Adipose tissue (tissue), 3 donors: ENCODE measurements around the gene LIPT1. TPM values are rescaled to one million over a fixed set of nuclear protein-coding genes. Genes with fewer than 3 reads are reported as not detected.
"Not testable (repeated sequence)": the region's sequence is repeated elsewhere in the genome, so short reads cannot be mapped to it uniquely, and the experiment has no call there.

Experiments
- H3K27ac ChIP-seq: one replicate; pipeline ENCODE4 v1.5.1; 2013; ENCODE audit warnings: low read depth, low read length
- WGBS, 3 donors: extraction: QIAGEN DNeasy Blood & Tissue Kit; methylation state at CpG; one replicate each; pipeline ENCODE4 v1.1.7; 2013; 5-methylcytosine and 5-hydroxymethylcytosine counted together
- polyA plus RNA-seq, 3 donors: library from polyadenylated mRNA; stranded (reverse); fragments of 200-250 nt; gene quantifications; one replicate each; pipeline ENCODE4 v1.2.3, GENCODE V29; 2013
- donor health status: healthy with polysubstance abuse.
- donor health status: Bipolar disorder and iron deficiency.
- donor health status: healthy.

The LIPT1 gene
- polyA plus RNA-seq, 3 donors = 4.3 to 10.9 (median 8.1) TPM

DNA sequence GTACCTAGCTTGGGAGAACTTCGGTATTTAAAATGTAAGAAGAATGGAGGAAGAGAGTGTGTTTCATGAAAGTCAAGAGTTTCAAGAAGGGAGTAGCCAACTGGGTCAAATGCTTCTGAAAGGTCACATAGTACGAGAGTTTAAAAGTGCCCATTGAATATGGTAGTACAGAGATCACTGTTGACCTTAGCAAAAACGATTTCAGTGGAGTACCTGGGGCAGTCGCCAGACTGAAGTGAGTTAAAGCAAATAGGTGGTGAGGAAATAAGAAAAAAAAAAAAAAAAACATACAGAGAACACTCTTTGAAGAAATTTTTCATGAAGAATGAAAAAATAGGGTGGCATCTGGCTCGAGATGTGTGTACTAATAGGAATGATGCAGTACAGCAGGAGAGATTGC, 11.5 kb downstream of the LIPT1 start:
- 85 to 88% (median 87%) methylated on average over 5 of the region's 5 CpGs for WGBS, 3 donors
- no peak overlapping the region for H3K27ac ChIP-seq

DNA sequence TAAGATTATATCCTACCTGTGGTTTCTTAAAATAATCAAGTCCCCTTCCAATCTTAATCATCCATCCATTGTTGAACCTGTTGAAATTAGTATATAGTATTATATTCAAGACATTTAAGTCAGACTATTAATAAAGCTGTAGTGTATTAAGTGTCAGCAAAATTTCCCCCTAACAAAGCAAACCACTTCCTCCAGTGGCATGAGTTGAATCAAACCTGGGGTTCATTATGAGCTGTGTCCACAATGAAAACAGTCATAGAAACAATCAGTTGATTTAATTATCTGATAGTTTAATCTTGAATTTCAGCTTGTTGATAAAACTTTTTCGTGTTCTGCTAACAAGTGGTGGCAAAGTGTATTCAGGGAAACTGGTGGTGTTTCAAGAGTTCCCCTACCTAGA, 14.8 kb downstream of the LIPT1 start:
- 51 to 63% (median 59%) methylated on average over 1 of the region's 1 CpG for WGBS, 3 donors
- no peak overlapping the region for H3K27ac ChIP-seq

DNA sequence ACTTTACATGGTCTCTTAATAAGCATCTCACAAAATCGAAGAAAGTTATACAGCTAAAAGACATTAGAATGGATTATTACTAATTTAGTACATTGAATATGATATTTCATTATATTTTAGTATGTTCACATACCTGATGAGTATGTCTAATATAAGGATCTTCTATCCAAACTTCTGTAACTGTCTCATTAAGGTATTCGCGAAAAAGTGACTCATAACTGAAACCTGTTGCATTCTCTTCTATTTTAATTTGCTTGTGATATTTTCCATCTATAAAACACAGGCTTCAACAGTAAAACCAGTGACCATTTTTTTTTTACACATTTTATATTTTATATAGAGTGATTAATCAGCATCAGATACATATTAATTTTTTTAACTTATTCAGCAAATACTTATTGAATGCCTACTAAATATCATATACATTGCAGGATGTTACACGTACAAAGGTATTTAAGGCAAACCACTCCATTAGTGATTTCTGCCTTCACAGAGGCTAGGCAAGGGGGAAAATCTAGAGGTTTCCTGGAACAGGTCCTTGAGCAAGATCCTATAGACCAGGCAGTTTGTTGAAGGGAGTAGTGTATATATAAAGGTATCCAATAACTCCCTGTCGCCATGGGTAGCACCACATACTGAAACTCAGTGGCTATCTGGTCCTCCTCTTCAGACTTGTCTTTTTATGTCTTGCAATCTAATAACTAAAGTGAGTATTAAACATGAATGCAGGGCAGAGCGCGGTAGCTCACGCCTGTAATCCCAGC, 16.8 kb downstream of the LIPT1 start:
- 97 to 98% (median 97%) methylated on average over 8 of the region's 8 CpGs for WGBS, 3 donors
- no peak overlapping the region for H3K27ac ChIP-seq

DNA sequence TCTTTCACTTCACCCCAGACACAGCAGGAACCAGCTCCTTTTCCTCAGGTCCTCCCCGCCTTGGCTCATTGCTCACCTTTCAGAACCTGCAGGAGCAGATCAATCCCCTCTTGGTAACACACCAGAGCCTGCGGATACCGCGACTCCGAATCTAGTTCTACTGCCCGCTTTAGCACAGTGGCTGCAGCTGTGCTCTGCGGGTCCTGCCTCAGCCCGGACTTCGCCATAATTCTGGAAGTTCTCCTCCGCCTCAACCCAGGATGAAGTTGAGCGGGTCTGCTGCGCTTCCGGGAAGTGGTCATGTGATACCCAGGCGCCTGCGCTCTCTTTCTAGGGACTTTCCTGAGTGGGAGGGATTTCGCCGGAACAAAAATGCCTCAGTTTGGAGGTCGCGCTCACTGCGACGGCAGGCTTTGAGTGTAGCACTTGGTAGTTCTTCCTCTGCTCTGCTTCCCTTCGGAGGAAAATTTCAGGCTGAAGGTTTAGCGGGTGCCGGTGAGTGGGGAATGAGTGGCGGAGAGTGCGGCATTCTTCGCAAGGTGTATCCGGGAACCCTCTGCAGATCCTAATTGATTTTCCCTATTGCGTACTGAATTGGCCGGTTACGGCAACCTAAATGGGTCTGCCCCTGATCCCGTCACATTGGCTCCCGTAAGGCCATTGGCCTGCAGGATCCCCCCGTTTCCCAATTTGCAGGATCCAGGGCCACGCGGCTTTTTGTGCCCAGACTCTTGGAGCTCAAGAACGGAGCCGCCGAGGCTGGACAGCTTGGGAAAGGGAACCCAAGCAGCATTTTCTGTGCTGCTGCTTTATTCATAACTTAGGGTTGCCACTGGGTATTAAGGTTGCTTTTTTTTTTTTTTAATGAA, 26.2 kb downstream of the LIPT1 start, which contains the start of the genes MITD1 and MRPL30:
Gene MITD1, minus strand, starts transcription at position 304 of the 869 bp plus-strand sequence. Its CDS starts 77 bp downstream, at position 227.
Gene MRPL30, plus strand, starts transcription at position 430 of the 869 bp plus-strand sequence. CDS start 5,020 bp downstream, outside the sequence.
- WGBS, 3 donors = 0% methylated on average over 39 of the region's 39 CpGs
- no peak within 1 kb of the TSS for H3K27ac ChIP-seq

DNA sequence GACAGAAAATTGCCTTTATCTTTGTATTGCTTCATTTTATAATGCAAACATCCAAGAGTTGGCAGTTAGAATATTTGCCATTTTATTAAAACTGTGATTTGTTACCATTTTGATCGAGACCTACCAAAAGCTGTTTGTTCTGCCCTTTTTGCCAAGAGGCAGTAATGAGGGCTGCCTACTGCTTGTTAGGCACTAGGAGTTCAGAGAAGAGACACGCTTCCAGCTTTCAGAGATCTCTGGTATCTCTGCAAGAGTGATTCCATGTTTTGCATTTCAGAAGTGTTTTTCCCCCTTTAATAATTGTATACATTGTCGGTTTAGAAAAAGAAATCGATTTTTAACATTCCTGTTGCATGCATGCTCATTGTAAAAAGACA, 26.8 kb downstream of the LIPT1 start:
- 1 to 7% (median 5%) methylated on average over 4 of the region's 4 CpGs for WGBS, 3 donors
- no peak overlapping the region for H3K27ac ChIP-seq

DNA sequence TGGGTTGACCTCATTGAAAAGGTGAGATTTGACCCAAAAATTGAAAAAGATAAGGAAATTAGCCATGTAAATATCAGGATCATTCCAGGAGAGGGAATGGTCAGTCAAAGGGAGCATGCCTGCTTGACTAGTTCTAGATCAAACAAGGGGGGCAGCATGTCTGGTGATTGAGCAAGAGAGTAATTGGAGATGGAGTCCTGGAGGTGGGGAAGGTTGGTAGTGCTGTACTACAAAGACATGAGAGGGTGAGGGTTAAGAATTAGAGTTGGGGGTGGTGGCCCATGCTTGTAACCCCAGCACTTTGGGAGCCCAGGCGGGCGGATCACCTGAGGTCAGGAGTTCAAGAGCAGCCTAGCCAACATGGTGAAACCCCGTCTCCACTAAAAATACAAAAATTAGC, 28.3 kb downstream of the LIPT1 start:
- WGBS, 3 donors = 90 to 95% (median 93%) methylated on average over 3 of the region's 3 CpGs

DNA sequence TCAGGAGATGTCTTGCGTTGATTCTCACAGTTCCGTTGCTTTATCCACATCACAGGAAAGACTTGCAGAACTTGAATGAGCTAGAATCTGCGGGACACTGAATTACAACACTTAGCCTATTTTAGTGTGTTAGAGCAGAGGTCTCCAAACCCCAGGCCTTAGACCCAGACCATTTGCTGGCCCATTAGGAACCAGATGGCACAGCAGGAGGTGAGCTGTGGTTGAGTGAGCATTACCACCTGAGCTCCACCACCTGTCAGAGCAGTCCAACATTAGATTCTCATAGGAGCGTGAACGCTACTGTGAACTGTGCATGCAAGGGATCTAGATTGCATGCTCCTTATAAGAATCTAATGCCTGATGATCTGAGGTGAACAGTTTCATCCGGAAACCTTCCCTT, 30.0 kb downstream of the LIPT1 start:
- H3K27ac ChIP-seq = no peak overlapping the region
- 59 to 76% (median 61%) methylated on average over 6 of the region's 6 CpGs for WGBS, 3 donors

More for the DNA sequence above, 28.3 kb downstream of the LIPT1 start:
- H3K27ac ChIP-seq = no peak overlapping the region

DNA sequence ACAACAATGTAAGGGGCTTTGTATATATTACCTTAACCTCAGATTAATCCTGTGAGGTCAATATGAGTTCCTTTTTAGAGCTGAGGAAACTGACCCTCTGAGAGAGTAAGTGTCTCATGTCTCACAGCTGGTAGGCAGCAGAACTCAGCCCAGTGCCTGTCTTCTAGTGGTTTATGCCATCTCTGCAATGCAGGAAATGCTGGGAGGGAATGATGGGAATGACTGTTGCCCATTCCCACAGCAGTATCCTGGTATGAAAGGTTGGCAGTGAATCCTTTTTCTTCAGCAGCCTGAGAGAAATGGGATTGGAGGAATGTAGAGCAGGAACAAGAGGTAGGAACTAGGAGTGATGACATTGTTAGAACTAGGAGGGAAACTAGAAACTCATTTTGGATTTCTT, 32.2 kb downstream of the LIPT1 start:
- no peak overlapping the region for H3K27ac ChIP-seq

DNA sequence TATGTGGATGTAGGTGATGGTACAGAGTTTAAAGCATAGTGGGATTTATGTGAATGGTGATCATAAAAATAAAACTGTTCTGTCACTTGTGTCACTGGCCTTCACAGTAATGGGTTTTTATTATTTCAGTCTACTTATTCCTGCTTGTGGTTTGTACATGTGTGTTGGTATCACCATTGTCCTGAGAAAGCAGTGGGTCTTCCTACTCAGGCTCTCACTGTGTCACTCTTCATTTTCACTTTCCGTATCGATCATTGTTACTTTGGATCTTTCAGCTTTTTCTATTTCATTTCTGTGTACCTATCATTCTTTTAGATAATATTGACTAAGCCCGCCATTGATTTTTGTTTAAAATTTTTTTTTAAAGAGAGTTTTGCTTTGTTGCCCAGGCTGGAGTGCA, 33.6 kb downstream of the LIPT1 start:
- H3K27ac ChIP-seq = no peak overlapping the region
- 91 to 97% (median 96%) methylated on average over 3 of the region's 3 CpGs for WGBS, 3 donors

DNA sequence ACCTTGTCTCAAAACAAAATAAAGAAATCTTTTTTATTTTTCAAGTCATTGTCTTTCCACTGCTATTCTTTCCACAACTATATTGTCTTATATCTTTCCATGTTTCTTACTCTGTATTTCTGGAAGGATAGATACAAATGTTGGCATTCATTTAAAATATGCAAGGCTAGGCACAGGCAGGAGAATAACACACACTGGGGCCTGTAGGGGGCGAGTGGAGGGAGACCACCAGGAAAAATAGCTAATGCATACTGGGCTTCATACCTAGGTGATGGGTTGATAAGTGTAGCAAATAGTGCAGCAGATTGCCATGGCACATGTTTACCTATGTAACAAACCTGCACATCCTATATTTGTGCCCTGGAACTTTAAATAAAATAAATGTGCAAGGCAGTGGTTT, 35.8 kb downstream of the LIPT1 start:
- H3K27ac ChIP-seq = no peak overlapping the region
- WGBS, 3 donors = 71 to 81% (median 80%) methylated on average over 1 of the region's 1 CpG

DNA sequence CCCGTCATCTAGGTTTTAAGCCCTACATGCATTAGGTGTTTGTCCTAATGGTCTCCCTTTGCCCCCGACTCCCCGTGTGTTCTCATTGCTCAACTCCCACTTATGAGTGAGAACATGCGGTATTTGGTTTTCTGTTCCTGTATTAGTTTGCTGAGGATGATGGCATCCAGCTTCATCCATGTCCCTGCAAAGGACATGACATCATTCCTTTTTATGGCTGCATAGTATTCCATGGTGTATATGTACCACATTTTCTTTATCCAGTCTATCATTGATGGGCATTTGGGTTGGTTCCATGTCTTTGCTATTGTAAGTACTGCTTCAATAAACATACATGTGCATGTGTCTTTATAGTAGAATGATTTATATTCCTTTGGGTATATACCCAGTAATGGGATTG, 37.6 kb downstream of the LIPT1 start:
- WGBS, 3 donors = 95 to 100% (median 97%) methylated on average over 4 of the region's 4 CpGs

DNA sequence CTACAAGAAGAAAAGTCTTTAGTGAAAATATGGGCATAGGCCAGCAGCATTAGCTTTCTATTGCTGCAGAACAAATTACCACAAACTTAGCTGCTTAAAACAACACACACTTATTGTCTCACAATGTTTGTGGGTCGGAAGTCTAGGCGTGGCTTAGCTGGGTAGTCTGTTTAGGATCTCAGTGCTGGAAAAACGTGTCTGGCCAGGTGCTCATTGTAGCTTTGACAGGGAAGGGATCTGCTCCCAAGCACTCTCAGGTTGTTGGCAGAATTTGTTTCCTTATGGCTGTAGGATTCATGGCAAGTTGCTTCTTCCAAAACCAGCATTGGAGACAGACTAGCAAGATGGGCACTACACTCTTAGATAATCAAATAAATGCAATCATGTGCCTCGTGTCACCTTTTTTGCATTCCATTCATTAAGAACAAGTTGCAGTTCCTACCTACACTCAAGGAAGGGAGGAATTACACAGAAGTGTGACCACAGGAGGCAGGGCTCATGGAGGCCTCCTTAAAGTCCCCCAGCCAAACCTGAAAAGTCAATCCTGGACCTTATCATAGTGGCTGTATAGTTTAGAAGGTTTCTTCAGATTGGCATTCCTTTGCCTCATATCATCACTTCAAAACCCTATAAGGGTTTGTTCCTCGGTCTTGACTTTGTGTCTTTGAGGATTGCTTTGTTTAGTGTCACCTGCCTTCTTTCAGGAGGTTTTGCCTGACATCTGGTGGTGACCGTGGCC, 43.5 kb downstream of the LIPT1 start:
- WGBS, 3 donors = 83 to 92% (median 88%) methylated on average over 6 of the region's 6 CpGs
- no peak overlapping the region for H3K27ac ChIP-seq

More for the DNA sequence above, 37.6 kb downstream of the LIPT1 start:
- not testable (repeated sequence) for H3K27ac ChIP-seq

DNA sequence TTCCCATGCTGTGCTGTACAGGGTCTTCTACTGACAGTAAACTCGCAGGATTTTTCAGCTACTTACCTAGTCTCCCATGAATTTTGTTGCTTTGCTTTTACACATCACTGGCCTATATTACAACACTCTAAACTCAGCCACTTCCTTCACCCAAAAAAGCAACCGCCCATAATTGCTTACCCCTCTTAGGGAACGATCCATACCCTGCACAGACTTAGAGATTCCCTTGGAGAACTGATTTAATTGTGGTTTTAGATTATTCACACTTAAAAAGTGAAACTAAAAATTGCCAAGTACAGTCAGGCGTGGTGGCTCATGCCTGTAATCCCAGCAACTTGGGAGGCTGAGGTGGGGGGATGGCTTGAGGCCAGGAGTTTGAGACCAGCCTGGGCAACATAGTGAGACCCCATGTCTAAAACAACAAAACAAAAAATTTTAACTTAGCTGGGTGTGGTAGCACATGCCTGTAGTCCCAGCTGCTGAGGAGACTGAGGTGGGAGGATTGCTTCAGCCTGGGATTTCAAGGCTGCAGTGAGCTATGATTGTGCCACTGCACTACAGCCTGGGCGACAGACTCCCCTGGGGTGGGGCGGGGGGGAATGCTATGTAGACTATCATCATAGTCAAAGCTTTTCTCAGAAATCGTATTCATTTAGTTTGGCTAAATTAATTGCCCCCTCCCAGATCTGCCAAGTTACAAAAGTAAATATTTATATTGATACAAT, 45.5 kb downstream of the LIPT1 start:
- 79 to 86% (median 79%) methylated on average over 7 of the region's 7 CpGs for WGBS, 3 donors
- H3K27ac ChIP-seq = no peak overlapping the region

DNA sequence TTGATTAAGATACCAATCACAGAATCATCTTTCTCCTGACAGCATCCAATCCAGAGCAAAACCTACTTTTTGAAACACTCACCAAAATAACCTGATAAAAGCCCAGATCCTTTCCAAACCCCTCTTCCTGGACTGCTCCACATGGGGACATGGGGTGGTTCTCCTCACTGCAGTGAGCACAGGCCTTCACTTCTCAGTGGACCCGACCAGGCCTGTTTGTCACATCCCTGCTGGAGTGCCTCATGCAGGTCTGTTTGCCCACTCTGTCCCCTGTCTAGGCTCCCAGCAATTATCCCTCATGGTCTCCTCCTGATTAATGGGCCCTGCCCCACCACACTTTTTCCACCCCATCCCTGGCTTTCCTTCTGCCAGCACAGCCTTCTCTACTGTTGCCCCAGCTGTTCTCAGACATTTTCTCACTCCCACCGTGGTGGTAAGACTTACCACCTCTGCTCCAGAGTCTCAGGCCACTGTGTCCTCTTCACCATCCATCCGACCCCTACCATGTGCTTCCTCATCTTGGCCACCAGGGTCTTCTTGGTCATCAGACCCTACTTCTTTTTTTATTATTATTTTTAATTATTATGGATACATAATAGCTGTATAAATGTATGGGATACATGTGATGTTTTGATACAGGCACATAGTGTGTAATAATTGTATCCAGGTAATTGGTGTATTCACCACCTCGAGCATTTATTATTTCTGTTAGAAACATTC, 47.4 kb downstream of the LIPT1 start:
- H3K27ac ChIP-seq = no peak overlapping the region
- 92 to 95% (median 93%) methylated on average over 4 of the region's 4 CpGs for WGBS, 3 donors

DNA sequence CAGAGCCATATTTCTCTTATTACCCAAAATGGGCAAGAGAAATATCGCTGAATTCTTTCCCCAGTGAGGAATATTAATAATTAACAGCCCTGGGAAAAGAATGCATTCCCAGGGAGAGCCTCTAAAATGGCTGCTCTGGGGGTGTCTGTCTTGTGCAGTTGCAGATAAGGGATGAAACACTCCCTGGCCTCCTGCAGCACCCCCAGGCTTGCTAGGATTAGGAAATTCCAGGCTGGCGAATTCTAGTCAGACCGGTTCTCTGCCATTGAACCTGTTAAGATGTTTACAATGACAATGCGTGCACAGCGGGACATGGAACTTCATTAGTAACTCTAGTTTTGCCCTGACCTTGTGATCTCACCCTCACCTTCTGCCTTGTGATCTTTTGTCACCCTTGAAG, 50.7 kb downstream of the LIPT1 start:
- WGBS, 3 donors = 81 to 94% (median 89%) methylated on average over 5 of the region's 5 CpGs
- no peak overlapping the region for H3K27ac ChIP-seq
